Stromal cell of bone marrow (primary cell): ENCODE data around the gene ADAMTSL1.
"Not testable (repeated sequence)": the region's sequence is repeated elsewhere in the genome, so short reads cannot be mapped to it uniquely, and the experiment has no call there.

ENCODE experiments used
- DNase-seq: peaks from one replicate; pipeline ENCODE4 v3.0.0-alpha.2; 2012; ENCODE audit warnings: low read depth

Gene ADAMTSL1

GRCh38 chr9:18906656-18907395 is 432.9 kb downstream of the ADAMTSL1 start:
- peak; percentile 52 for DNase-seq

GRCh38 chr9:18907927-18908625 is 434.1 kb downstream of the ADAMTSL1 start:
- no peak for DNase-seq

- DNase-seq: no peak
These were observed 435.4 kb downstream of the ADAMTSL1 start for GRCh38 chr9:18909140-18910018.

- no peak for DNase-seq
These were observed 436.5 kb downstream of the ADAMTSL1 start for GRCh38 chr9:18910435-18910834.

GRCh38 chr9:18910916-18911315 is 437.0 kb downstream of the ADAMTSL1 start:
- no peak for DNase-seq

- DNase-seq: no peak
These were observed 437.9 kb downstream of the ADAMTSL1 start for GRCh38 chr9:18911714-18912342.

- DNase-seq: no peak
These were observed 446.5 kb downstream of the ADAMTSL1 start for GRCh38 chr9:18920141-18921084.

GRCh38 chr9:18921366-18922075 is 447.6 kb downstream of the ADAMTSL1 start:
- DNase-seq: peak; percentile 26

GRCh38 chr9:18922161-18922885 is 448.4 kb downstream of the ADAMTSL1 start:
- no peak for DNase-seq

GRCh38 chr9:18923167-18923566 is 449.2 kb downstream of the ADAMTSL1 start:
- no peak for DNase-seq

GRCh38 chr9:18923671-18924430 is 449.9 kb downstream of the ADAMTSL1 start:
- DNase-seq: no peak

- DNase-seq: no peak
These were observed 451.9 kb downstream of the ADAMTSL1 start for GRCh38 chr9:18925880-18926279.

GRCh38 chr9:18926513-18926912 is 452.6 kb downstream of the ADAMTSL1 start:
- DNase-seq: no peak

- DNase-seq: no peak
These were observed 454.8 kb downstream of the ADAMTSL1 start for GRCh38 chr9:18928711-18929110.

- DNase-seq: not testable (repeated sequence)
These were observed 456.7 kb downstream of the ADAMTSL1 start for GRCh38 chr9:18930611-18931010.

- DNase-seq: no peak
These were observed 461.6 kb downstream of the ADAMTSL1 start for GRCh38 chr9:18935541-18935940.

GRCh38 chr9:18936094-18936871 is 462.3 kb downstream of the ADAMTSL1 start:
- no peak for DNase-seq

GRCh38 chr9:18939943-18940342 is 466.0 kb downstream of the ADAMTSL1 start:
- no peak for DNase-seq
